ENCODE data around the gene ANKMY2. TPM values are rescaled to one million over a fixed set of nuclear protein-coding genes. Genes with fewer than 3 reads are reported as not detected.

ANKMY2 gene
- total RNA-seq, 1 donor from 2014 or later: 5.5 TPM

DNA sequence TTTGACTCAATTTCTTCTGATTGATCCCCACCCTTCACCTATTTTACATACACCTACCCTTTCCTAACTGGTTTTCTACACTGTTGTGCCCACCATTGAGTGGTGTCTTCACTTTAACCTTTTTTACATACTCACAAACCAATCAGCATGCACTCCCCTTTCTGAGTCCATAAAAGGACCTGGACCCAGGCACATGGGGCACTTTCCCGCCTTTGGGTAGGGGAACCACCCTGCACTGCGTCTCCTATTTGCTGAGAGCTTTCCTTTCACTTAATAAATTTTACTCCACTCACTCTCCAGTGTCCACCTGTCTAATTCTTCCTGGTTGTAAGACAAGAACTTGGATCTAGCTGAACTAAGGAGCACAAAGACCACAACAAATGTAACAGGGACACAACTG, 33.8 kb downstream of the ANKMY2 start:
- Histone ChIP-seq H3K27me3 (ENCODE audit: control insufficient read depth, insufficient read depth, low read length) (no peaks in the 10 kb centered on the region), H3K4me3 (ENCODE audit: low read depth, low read length) (no peak overlapping the region), H3K36me3 (ENCODE audit: control insufficient read depth, insufficient read depth, low read length) (peaks cover 3% of the 10 kb centered on the region)
- no peak for DNase-seq (ENCODE audit: low read depth)
- FAIRE-seq: peak; percentile 13
- TF ChIP-seq, protein P1, sequence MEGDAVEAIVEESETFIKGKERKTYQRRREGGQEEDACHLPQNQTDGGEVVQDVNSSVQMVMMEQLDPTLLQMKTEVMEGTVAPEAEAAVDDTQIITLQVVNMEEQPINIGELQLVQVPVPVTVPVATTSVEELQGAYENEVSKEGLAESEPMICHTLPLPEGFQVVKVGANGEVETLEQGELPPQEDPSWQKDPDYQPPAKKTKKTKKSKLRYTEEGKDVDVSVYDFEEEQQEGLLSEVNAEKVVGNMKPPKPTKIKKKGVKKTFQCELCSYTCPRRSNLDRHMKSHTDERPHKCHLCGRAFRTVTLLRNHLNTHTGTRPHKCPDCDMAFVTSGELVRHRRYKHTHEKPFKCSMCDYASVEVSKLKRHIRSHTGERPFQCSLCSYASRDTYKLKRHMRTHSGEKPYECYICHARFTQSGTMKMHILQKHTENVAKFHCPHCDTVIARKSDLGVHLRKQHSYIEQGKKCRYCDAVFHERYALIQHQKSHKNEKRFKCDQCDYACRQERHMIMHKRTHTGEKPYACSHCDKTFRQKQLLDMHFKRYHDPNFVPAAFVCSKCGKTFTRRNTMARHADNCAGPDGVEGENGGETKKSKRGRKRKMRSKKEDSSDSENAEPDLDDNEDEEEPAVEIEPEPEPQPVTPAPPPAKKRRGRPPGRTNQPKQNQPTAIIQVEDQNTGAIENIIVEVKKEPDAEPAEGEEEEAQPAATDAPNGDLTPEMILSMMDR (IDR thresholded peaks at IDR 0.05; ENCODE audit: insufficient read depth, low read length, severe bottlenecking): no peak

DNA sequence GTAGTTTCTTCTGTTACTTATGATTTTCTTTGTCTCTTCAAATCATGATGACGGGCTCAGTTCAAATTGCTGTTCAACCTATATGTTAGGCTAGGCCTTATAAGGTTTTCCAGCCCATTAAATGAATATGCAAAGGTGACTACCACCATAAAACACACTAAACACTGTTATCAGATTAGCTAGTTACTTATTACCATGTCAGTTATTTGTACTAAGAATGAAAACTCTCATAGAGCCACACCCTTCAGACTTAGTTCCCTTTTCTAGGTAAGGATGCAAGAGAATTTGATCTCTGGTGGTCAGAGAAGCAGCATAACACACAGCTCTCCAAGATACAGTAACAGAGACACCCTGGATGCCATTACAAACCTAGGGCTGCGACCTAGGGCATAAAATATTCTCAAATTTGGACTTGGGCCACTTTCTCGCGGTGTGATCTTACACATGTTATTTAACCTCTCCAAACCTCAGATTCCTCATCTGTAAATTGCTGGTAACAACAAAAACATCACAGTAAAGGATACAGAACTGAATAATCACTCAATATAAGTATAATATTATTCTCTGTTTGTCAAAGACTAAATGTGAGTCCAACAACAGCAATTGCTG, 35.6 kb downstream of the ANKMY2 start:
- TF ChIP-seq, protein P1 (IDR thresholded peaks at IDR 0.05; ENCODE audit: insufficient read depth, low read length, severe bottlenecking): no peak
- FAIRE-seq (no peak), DNase-seq (ENCODE audit: low read depth) (no peak)
- H3K27me3 ChIP-seq (ENCODE audit: control insufficient read depth, insufficient read depth, low read length): no peaks in the 10 kb centered on the region
- no peak overlapping the region for H3K4me3 ChIP-seq (ENCODE audit: low read depth, low read length)
- H3K36me3 ChIP-seq (ENCODE audit: control insufficient read depth, insufficient read depth, low read length): no peaks in the 10 kb centered on the region

DNA sequence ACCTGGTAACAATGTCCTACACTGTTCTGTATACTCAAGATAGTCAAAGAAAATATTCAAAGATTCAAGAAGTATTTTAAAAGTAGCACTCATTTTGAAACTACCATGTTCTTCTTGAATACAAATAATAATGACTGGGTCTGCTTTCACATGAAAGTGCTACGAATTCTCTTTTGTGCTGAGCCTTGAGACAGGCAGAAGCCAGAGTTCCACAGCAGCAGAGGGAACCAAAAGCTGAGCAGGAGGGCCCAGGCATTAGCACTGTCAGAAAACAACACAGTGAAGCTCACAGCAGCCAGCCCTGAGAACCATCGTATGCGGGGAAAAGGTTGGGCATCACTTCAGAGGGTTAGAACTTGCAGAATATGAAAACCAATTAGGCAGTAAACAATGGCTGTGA, 38.9 kb downstream of the ANKMY2 start:
- Histone ChIP-seq H3K36me3 (ENCODE audit: control insufficient read depth, insufficient read depth, low read length) (no peaks in the 10 kb centered on the region), H3K4me3 (ENCODE audit: low read depth, low read length) (no peak overlapping the region), H3K27me3 (ENCODE audit: control insufficient read depth, insufficient read depth, low read length) (no peaks in the 10 kb centered on the region)
- DNase-seq (ENCODE audit: low read depth) (no peak), FAIRE-seq (no peak)
- TF ChIP-seq, protein P1 (IDR thresholded peaks at IDR 0.05; ENCODE audit: insufficient read depth, low read length, severe bottlenecking): no peak

DNA sequence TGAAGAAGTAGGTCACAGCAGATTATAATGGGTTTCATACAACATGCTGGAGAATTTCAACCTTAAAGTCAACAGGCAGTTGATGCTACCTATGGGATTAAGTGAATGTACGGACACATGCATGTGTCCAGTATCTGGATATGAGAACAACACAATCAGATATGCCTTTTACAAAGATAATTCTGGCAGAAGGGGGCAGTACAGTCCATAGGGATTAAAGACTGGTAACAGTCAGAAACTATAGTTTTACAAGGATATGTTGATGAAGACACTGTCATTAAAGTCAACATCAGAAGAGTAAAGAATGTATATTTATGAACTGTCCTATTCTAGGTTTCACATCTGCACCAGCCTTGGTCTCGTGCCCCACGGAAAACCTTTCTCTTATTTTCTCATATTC, 41.5 kb downstream of the ANKMY2 start:
- Histone ChIP-seq H3K36me3 (ENCODE audit: control insufficient read depth, insufficient read depth, low read length) (no peaks in the 10 kb centered on the region), H3K4me3 (ENCODE audit: low read depth, low read length) (no peak overlapping the region), H3K27me3 (ENCODE audit: control insufficient read depth, insufficient read depth, low read length) (no peaks in the 10 kb centered on the region)
- DNase-seq (ENCODE audit: low read depth) (peak; percentile 29), FAIRE-seq (no peak)
- TF ChIP-seq, protein P1 (IDR thresholded peaks at IDR 0.05; ENCODE audit: insufficient read depth, low read length, severe bottlenecking): peak; percentile 12

DNA sequence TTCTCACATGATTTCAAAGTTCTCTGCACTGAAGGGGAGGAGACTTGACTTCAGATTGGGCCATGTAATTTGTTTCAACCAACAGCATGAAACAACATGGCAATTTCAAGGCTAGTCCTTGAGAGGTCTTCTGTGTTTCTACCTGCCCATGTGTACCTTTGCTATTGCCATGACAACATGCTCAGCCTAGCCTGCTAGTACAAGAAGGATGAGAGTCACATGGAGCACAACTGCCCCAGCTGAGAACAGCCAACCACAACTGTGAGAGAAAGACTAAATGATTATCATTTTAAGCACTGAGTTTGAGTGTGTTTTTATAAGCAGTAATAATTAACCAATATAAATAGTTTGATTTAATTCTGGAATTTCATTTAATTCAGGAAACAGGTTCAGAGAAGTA, 41.9 kb downstream of the ANKMY2 start:
- no peak overlapping the region for H3K4me3 ChIP-seq (ENCODE audit: low read depth, low read length)
- DNase-seq (ENCODE audit: low read depth): peak; percentile 40
- no peak for FAIRE-seq
- no peaks in the 10 kb centered on the region for H3K36me3 ChIP-seq (ENCODE audit: control insufficient read depth, insufficient read depth, low read length)
- TF ChIP-seq, protein P1 (IDR thresholded peaks at IDR 0.05; ENCODE audit: insufficient read depth, low read length, severe bottlenecking): no peak
- H3K27me3 ChIP-seq (ENCODE audit: control insufficient read depth, insufficient read depth, low read length): no peaks in the 10 kb centered on the region

DNA sequence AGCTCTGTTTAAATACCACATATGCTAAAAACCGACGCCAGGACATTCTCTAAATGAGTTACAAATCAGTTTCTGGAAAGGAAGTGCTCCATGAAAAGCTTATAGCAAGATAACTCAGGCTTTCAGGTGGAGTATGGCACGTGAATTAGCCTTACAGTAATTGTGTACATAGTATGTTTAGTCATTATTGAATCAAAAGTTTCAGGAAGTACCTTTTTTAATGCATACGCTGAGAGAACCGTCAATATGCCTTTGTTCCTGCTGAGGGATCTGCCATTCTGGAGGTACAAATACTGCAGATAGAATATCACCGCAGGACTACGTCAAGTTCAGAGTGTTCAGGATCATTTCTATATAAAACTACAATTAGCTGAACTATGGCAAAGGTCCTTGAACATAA, 45.7 kb downstream of the ANKMY2 start:
- TF ChIP-seq, protein P1 (IDR thresholded peaks at IDR 0.05; ENCODE audit: insufficient read depth, low read length, severe bottlenecking): no peak
- Histone ChIP-seq H3K27me3 (ENCODE audit: control insufficient read depth, insufficient read depth, low read length) (no peaks in the 10 kb centered on the region), H3K4me3 (ENCODE audit: low read depth, low read length) (no peak overlapping the region), H3K36me3 (ENCODE audit: control insufficient read depth, insufficient read depth, low read length) (no peaks in the 10 kb centered on the region)
- DNase-seq (ENCODE audit: low read depth): peak; percentile 72
- FAIRE-seq: no peak
